ENCODE results near the gene SHISA6. TPM values are rescaled to one million over a fixed set of nuclear protein-coding genes. Genes with fewer than 3 reads are reported as not detected.

SHISA6 gene
- polyA plus RNA-seq, 1 of the 3 experiments (the other 2 are of a cell fraction) = not detected

DNA sequence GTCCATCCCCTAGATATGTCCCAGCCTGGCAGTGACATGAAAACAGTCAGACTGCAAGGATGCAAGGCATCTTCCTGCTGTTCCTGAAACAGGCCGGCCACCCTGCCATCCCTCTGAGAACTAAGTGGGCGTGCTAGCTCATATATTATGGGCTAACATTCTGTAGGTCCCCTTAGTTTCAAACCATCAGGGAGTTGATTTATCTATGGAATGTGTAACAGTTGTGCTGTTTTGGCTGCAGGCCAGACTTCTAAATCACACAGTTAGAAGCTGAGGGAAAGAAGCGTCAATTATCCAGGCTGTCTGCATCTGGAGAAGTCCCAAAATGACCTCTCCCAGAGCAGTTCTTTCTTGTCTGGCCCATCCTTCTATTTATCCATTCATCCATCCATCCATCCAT is 254.6 kb downstream of the SHISA6 start:
- CTCF ChIA-PET = interaction anchor here (0.6 kb wide), 1 partner anchor 36 kb away, joined by 3 read pairs; no protein-coding TSS in a partner anchor
- Histone ChIP-seq H3K4me2 (no peak overlapping the region), H3K36me3 (replicated peaks in 1 of 2; ENCODE audit: control insufficient read depth in 1 of 2, insufficient read depth in 2 of 2, low read length in 1 of 2) (no peaks in the 10 kb centered on the region), H2AFZ (ENCODE audit: low read depth) (no peak overlapping the region), H3K9ac (no peak overlapping the region), H3K79me2 (ENCODE audit: insufficient read depth) (no peaks in the 10 kb centered on the region), H3K9me2 (no peaks in the 10 kb centered on the region), H4K20me1 (ENCODE audit: insufficient read depth) (no peaks in the 10 kb centered on the region), H3F3A (replicated peaks; ENCODE audit: insufficient read depth) (no peaks in the 10 kb centered on the region), H3K4me1 (ENCODE audit: control insufficient read depth in 1 of 2, insufficient read depth in 2 of 2, low read depth in 1 of 2, low read length in 1 of 2) (peaks cover 0 to 6% of the 10 kb centered on the region in 2 experiments; a peak in 2 of 4 replicates), H3K9me3 (no peaks in the 10 kb centered on the region), H3K4me3 (ENCODE audit: low read depth in 2 of 2, low read length in 1 of 2) (no peak overlapping the region), H3K27me3 (ENCODE audit: insufficient read depth) (no peaks in the 10 kb centered on the region), H3K27ac (ENCODE audit: low read depth in 2 of 2, low read length in 1 of 2) (no peak overlapping the region)
- TF ChIP-seq, protein P1, sequence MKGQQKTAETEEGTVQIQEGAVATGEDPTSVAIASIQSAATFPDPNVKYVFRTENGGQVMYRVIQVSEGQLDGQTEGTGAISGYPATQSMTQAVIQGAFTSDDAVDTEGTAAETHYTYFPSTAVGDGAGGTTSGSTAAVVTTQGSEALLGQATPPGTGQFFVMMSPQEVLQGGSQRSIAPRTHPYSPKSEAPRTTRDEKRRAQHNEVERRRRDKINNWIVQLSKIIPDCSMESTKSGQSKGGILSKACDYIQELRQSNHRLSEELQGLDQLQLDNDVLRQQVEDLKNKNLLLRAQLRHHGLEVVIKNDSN (IDR thresholded peaks at IDR 0.05; ENCODE audit: borderline replicate concordance, low read depth) = no peak
- TF ChIP-seq YY1 (IDR thresholded peaks at IDR 0.05; ENCODE audit: low read depth) (no peak), RFX5 (IDR thresholded peaks at IDR 0.05; ENCODE audit: low read length) (no peak), TAF1 (IDR thresholded peaks at IDR 0.05; ENCODE audit: borderline replicate concordance, low read depth, low read length) (no peak), MEF2A (IDR thresholded peaks at IDR 0.05; ENCODE audit: borderline replicate concordance, low read depth) (no peak)
- TF ChIP-seq, protein P2, sequence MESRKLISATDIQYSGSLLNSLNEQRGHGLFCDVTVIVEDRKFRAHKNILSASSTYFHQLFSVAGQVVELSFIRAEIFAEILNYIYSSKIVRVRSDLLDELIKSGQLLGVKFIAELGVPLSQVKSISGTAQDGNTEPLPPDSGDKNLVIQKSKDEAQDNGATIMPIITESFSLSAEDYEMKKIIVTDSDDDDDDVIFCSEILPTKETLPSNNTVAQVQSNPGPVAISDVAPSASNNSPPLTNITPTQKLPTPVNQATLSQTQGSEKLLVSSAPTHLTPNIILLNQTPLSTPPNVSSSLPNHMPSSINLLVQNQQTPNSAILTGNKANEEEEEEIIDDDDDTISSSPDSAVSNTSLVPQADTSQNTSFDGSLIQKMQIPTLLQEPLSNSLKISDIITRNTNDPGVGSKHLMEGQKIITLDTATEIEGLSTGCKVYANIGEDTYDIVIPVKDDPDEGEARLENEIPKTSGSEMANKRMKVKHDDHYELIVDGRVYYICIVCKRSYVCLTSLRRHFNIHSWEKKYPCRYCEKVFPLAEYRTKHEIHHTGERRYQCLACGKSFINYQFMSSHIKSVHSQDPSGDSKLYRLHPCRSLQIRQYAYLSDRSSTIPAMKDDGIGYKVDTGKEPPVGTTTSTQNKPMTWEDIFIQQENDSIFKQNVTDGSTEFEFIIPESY (IDR thresholded peaks at IDR 0.05; ENCODE audit: borderline replicate concordance, low read depth) = no peak
- POLR2A ChIA-PET = no interaction called here
- 28% methylated on average over 3 of the region's 3 CpGs for WGBS (ENCODE audit: low lambda C conversion rate)
- DNase-seq = no peak

DNA sequence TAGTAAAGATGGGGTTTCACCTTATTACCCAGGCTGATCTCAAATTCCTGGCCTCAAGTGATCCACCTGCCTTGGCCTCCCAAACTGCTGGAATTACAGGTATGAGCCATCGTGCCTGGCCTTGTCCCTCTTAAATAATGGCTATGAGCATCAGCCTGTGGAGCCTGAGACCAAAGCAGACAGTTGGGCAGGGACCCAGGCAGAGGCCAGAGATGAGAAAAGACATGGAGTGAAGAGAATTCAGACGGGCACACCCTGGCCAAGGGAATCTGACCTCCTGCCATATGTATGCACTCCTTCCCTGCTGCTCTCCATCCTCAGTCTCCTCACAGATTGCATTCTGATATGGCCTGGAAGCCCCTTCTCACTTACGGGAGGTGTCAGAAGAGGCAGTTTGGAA is 258.9 kb downstream of the SHISA6 start:
- Histone ChIP-seq H3K9me2 (no peaks in the 10 kb centered on the region), H3K36me3 (replicated peaks in 1 of 2; ENCODE audit: control insufficient read depth in 1 of 2, insufficient read depth in 2 of 2, low read length in 1 of 2) (no peaks in the 10 kb centered on the region), H3K79me2 (ENCODE audit: insufficient read depth) (no peaks in the 10 kb centered on the region), H3K27me3 (ENCODE audit: insufficient read depth) (no peaks in the 10 kb centered on the region), H3F3A (replicated peaks; ENCODE audit: insufficient read depth) (no peaks in the 10 kb centered on the region), H3K9me3 (no peaks in the 10 kb centered on the region), H3K4me2 (no peak overlapping the region), H3K4me3 (ENCODE audit: low read depth in 2 of 2, low read length in 1 of 2) (no peak overlapping the region), H3K27ac (ENCODE audit: low read depth in 2 of 2, low read length in 1 of 2) (no peak overlapping the region), H3K4me1 (ENCODE audit: control insufficient read depth in 1 of 2, insufficient read depth in 2 of 2, low read depth in 1 of 2, low read length in 1 of 2) (peaks cover 0 to 5% of the 10 kb centered on the region in 2 experiments; a peak in 2 of 4 replicates), H2AFZ (ENCODE audit: low read depth) (no peak overlapping the region), H4K20me1 (ENCODE audit: insufficient read depth) (no peaks in the 10 kb centered on the region), H3K9ac (no peak overlapping the region)
- TF ChIP-seq RAD21 (IDR thresholded peaks at IDR 0.05; ENCODE audit: low read length) = no peak
- TF ChIP-seq GATA2 (CRISPR knock-in tag; IDR thresholded peaks at IDR 0.05) = no peak
- no peak for TF ChIP-seq FOSL2 (IDR thresholded peaks at IDR 0.05; ENCODE audit: borderline replicate concordance, low read depth)
- no peak for TF ChIP-seq GABPA (IDR thresholded peaks at IDR 0.05; ENCODE audit: low read depth)
- TF ChIP-seq ELF1 (IDR thresholded peaks at IDR 0.05) = no peak
- TF ChIP-seq, protein P3, sequence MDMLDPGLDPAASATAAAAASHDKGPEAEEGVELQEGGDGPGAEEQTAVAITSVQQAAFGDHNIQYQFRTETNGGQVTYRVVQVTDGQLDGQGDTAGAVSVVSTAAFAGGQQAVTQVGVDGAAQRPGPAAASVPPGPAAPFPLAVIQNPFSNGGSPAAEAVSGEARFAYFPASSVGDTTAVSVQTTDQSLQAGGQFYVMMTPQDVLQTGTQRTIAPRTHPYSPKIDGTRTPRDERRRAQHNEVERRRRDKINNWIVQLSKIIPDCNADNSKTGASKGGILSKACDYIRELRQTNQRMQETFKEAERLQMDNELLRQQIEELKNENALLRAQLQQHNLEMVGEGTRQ (IDR thresholded peaks at IDR 0.05; ENCODE audit: borderline replicate concordance, low read depth, low read length) = no peak
- no peak for TF ChIP-seq FOXJ3 (CRISPR knock-in tag; IDR thresholded peaks at IDR 0.05)
- TF ChIP-seq NRF1 (IDR thresholded peaks at IDR 0.05; ENCODE audit: low read depth, low read length) = no peak
- no peak for TF ChIP-seq POLR2AphosphoS5 (IDR thresholded peaks at IDR 0.05; ENCODE audit: low read depth, low read length)
- no peak for TF ChIP-seq RFX5 (IDR thresholded peaks at IDR 0.05; ENCODE audit: low read length)
- no peak for TF ChIP-seq YY1 (IDR thresholded peaks at IDR 0.05; ENCODE audit: low read depth)
- no peak for TF ChIP-seq TAF1 (IDR thresholded peaks at IDR 0.05; ENCODE audit: borderline replicate concordance, low read depth, low read length)
- TF ChIP-seq SMC3 (IDR thresholded peaks at IDR 0.05; ENCODE audit: low read depth, low read length) = no peak
- no peak for TF ChIP-seq FOXM1 (IDR thresholded peaks at IDR 0.05; ENCODE audit: low read depth)
- TF ChIP-seq, protein P4, sequence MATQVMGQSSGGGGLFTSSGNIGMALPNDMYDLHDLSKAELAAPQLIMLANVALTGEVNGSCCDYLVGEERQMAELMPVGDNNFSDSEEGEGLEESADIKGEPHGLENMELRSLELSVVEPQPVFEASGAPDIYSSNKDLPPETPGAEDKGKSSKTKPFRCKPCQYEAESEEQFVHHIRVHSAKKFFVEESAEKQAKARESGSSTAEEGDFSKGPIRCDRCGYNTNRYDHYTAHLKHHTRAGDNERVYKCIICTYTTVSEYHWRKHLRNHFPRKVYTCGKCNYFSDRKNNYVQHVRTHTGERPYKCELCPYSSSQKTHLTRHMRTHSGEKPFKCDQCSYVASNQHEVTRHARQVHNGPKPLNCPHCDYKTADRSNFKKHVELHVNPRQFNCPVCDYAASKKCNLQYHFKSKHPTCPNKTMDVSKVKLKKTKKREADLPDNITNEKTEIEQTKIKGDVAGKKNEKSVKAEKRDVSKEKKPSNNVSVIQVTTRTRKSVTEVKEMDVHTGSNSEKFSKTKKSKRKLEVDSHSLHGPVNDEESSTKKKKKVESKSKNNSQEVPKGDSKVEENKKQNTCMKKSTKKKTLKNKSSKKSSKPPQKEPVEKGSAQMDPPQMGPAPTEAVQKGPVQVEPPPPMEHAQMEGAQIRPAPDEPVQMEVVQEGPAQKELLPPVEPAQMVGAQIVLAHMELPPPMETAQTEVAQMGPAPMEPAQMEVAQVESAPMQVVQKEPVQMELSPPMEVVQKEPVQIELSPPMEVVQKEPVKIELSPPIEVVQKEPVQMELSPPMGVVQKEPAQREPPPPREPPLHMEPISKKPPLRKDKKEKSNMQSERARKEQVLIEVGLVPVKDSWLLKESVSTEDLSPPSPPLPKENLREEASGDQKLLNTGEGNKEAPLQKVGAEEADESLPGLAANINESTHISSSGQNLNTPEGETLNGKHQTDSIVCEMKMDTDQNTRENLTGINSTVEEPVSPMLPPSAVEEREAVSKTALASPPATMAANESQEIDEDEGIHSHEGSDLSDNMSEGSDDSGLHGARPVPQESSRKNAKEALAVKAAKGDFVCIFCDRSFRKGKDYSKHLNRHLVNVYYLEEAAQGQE (IDR thresholded peaks at IDR 0.05; ENCODE audit: low read depth, low read length) = no peak
- TF ChIP-seq RCOR1 (IDR thresholded peaks at IDR 0.05; ENCODE audit: low read length) = no peak
- 7% methylated on average over 3 of the region's 3 CpGs for WGBS (ENCODE audit: low lambda C conversion rate)
- ChIA-PET CTCF (no interaction called here), POLR2A (no interaction called here)
- no peak for DNase-seq

Data from SK-N-SH (cell line).